H9 (cell line): Measurements from ENCODE around the gene PLCB1. TPM values are rescaled to one million over a fixed set of nuclear protein-coding genes. Genes with fewer than 3 reads are reported as not detected.

Experiments
- DNase-seq: peaks from one replicate; pipeline ENCODE4 v3.0.0-alpha.2; 2017
- H2AFZ ChIP-seq: one replicate; pipeline ENCODE4 v1.6.1; 2013; ENCODE audit warnings: mild to moderate bottlenecking, low read length, control low read depth, moderate library complexity
- H2AK5ac ChIP-seq: 2 replicates; pipeline ENCODE4 v1.6.1; 2013; ENCODE audit warnings: low read length, control low read depth, mixed read lengths; ENCODE audit not compliant: insufficient read length
- H2BK120ac ChIP-seq: one replicate; pipeline ENCODE4 v1.6.1; 2013; ENCODE audit warnings: low read depth, mild to moderate bottlenecking, low read length, control low read depth, inconsistent platforms; ENCODE audit not compliant: poor library complexity, severe bottlenecking
- H2BK12ac ChIP-seq: 2 replicates; pipeline ENCODE4 v1.6.1; 2013; ENCODE audit warnings: low read length, control low read depth, mixed read lengths, low read depth; ENCODE audit not compliant: insufficient read length
- H2BK15ac ChIP-seq: 2 replicates; pipeline ENCODE4 v1.6.1; 2013; ENCODE audit warnings: low read depth, low read length, control low read depth
- H2BK20ac ChIP-seq: one replicate; pipeline ENCODE4 v1.6.1; 2013; ENCODE audit warnings: low read depth, mild to moderate bottlenecking, low read length, control low read depth, inconsistent platforms; ENCODE audit not compliant: poor library complexity, severe bottlenecking
- H2BK5ac ChIP-seq: 2 replicates; pipeline ENCODE4 v1.6.1; 2013; ENCODE audit warnings: low read length, control low read depth, mixed read lengths; ENCODE audit not compliant: insufficient read length
- H3K14ac ChIP-seq: 2 replicates; pipeline ENCODE4 v1.6.1; 2013; ENCODE audit warnings: low read length, control low read depth; ENCODE audit not compliant: insufficient read depth
- H3K18ac ChIP-seq: 2 replicates; pipeline ENCODE4 v1.6.1; 2013; ENCODE audit warnings: low read depth, mild to moderate bottlenecking, mixed read lengths, low read length, control low read depth; ENCODE audit not compliant: insufficient read length
- H3K23ac ChIP-seq: 2 replicates; pipeline ENCODE4 v1.6.1; 2013; ENCODE audit warnings: low read length, control low read depth, mixed read lengths, low read depth; ENCODE audit not compliant: insufficient read length
- H3K23me2 ChIP-seq: 2 replicates; pipeline ENCODE4 v1.6.1; 2013; ENCODE audit warnings: low read depth, mild to moderate bottlenecking, mixed read lengths, low read length, control low read depth; ENCODE audit not compliant: insufficient read length, poor library complexity, severe bottlenecking
- H3K27ac ChIP-seq: 2 replicates; pipeline ENCODE4 v1.5.1; 2013; ENCODE audit warnings: low read length, control low read depth, mixed read lengths, low read depth; ENCODE audit not compliant: insufficient read length
- H3K27me3 ChIP-seq: 2 replicates; pipeline ENCODE4 v1.6.1; 2013; ENCODE audit warnings: low read length, control low read depth, inconsistent platforms; ENCODE audit not compliant: insufficient read depth
- H3K4ac ChIP-seq: 2 replicates; pipeline ENCODE4 v1.6.1; 2013; ENCODE audit warnings: low read depth, mild to moderate bottlenecking, control low read depth, inconsistent platforms, low read length, moderate library complexity
- H3K4me1 ChIP-seq: 2 replicates; pipeline ENCODE4 v1.6.1; 2013; ENCODE audit warnings: low read length, control low read depth, inconsistent platforms; ENCODE audit not compliant: insufficient read depth
- H3K4me2 ChIP-seq: 2 replicates; pipeline ENCODE4 v1.6.1; 2013; ENCODE audit warnings: low read length, control low read depth, mixed read lengths; ENCODE audit not compliant: insufficient read length, insufficient read depth
- H3K56ac ChIP-seq: 2 replicates; pipeline ENCODE4 v1.6.1; 2013; ENCODE audit warnings: low read depth, mild to moderate bottlenecking, mixed read lengths, low read length, control low read depth; ENCODE audit not compliant: insufficient read length
- H3K79me1 ChIP-seq: 2 replicates; pipeline ENCODE4 v1.6.1; 2013; ENCODE audit warnings: low read depth, mild to moderate bottlenecking, moderate library complexity, low read length, control low read depth, inconsistent platforms; ENCODE audit not compliant: insufficient read depth, poor library complexity, severe bottlenecking
- H3K79me2 ChIP-seq: 2 replicates; pipeline ENCODE4 v1.6.1; 2013; ENCODE audit warnings: low read length, control low read depth, inconsistent platforms; ENCODE audit not compliant: insufficient read depth
- H3K9ac ChIP-seq: 2 replicates; pipeline ENCODE4 v1.6.1; 2013; ENCODE audit warnings: low read length, control low read depth, mixed read lengths; ENCODE audit not compliant: insufficient read length; ENCODE audit errors: extremely low read depth
- H3K9me3 ChIP-seq: one replicate; pipeline ENCODE4 v1.6.1; 2013; ENCODE audit warnings: low read depth, low read length, inconsistent platforms; ENCODE audit not compliant: control insufficient read depth
- H3T11ph ChIP-seq: one replicate; pipeline ENCODE4 v1.6.1; 2013; ENCODE audit warnings: mild to moderate bottlenecking, low read length, control low read depth, inconsistent platforms
- H4K20me1 ChIP-seq: one replicate; pipeline ENCODE4 v1.6.1; 2013; ENCODE audit not compliant: control insufficient read depth, insufficient read length, insufficient read depth
- H4K5ac ChIP-seq: 2 replicates; pipeline ENCODE4 v1.6.1; 2013; ENCODE audit warnings: low read depth, mild to moderate bottlenecking, mixed read lengths, low read length, control low read depth; ENCODE audit not compliant: insufficient read length
- H4K8ac ChIP-seq: replicated peaks from 2 replicates; pipeline ENCODE4 v1.6.1; 2013; ENCODE audit warnings: low read length, control low read depth, mixed read lengths, low read depth; ENCODE audit not compliant: insufficient read length
- H4K91ac ChIP-seq: 2 replicates; pipeline ENCODE4 v1.6.1; 2013; ENCODE audit warnings: low read depth, mild to moderate bottlenecking, moderate library complexity, mixed read lengths, low read length, control low read depth; ENCODE audit not compliant: insufficient read length
- H3K27ac Mint-ChIP-seq, 3 experiments: 2 replicates in 2 of 3; 3 replicates in 1 of 3; pipeline ENCODE4 v1.8.0; 2020 to 2021; ENCODE audit warnings: mixed read lengths in 3 of 3, mild to moderate bottlenecking in 1 of 3, moderate library complexity in 1 of 3
- H3K27me3 Mint-ChIP-seq: 2 replicates; pipeline ENCODE4 v1.8.0; 2021; ENCODE audit warnings: low read depth, mild to moderate bottlenecking, moderate library complexity, mixed read lengths
- H3K36me3 Mint-ChIP-seq, 3 experiments: 2 replicates in 2 of 3; 3 replicates in 1 of 3; pipeline ENCODE4 v1.8.0; 2020 to 2021; ENCODE audit warnings: low read depth in 3 of 3, mixed read lengths in 3 of 3; ENCODE audit not compliant: insufficient read depth in 1 of 3
- H3K4me1 Mint-ChIP-seq, 2 experiments: 2 replicates each; pipeline ENCODE4 v1.8.0; 2020; ENCODE audit warnings: mixed read lengths in 2 of 2
- H3K4me3 Mint-ChIP-seq, 2 experiments: 2 replicates in 1 of 2; 3 replicates in 1 of 2; pipeline ENCODE4 v1.8.0; 2020 to 2021; ENCODE audit warnings: mild to moderate bottlenecking in 2 of 2, mixed read lengths in 2 of 2, moderate library complexity in 1 of 2
- H3K9me3 Mint-ChIP-seq, 2 experiments: 2 replicates in 1 of 2; 3 replicates in 1 of 2; pipeline ENCODE4 v1.8.0; 2020; ENCODE audit warnings: mild to moderate bottlenecking in 2 of 2, mixed read lengths in 2 of 2, moderate library complexity in 1 of 2
- CTCF ChIP-seq: fragments of 200-600 bp; sonication (generic); conservative IDR thresholded peaks from 3 replicates; pipeline ENCODE4 v1.8.0; 2021; ENCODE audit warnings: antibody characterized with exemption, mild to moderate bottlenecking
- WGBS: extraction: QIAGEN DNeasy Blood & Tissue Kit; methylation state at CpG from one replicate; pipeline ENCODE4 v1.1.7; 2013; ENCODE audit warnings: missing lambda C conversion rate, low lambda C conversion rate, mixed read lengths; ENCODE audit not compliant: insufficient read length; ENCODE audit errors: extremely low coverage; 5-methylcytosine and 5-hydroxymethylcytosine counted together
- total RNA-seq: library from RNA; stranded (reverse); gene quantifications from 2 replicates; pipeline ENCODE4 v1.2.1, GENCODE V29; 2021

Gene PLCB1
- total RNA-seq, 1 experiment from 2014 or later: 11.5 TPM

GRCh38 chr20:8783734-8784133, 651.7 kb downstream of the PLCB1 start:
- no peak overlapping the region for H3K27ac ChIP-seq
- no peaks in the 10 kb centered on the region for H3K9me3 ChIP-seq
- no peak overlapping the region for H2BK12ac ChIP-seq
- H3K56ac ChIP-seq: no peak overlapping the region
- DNase-seq: no peak
- H3K79me1 ChIP-seq: no peaks in the 10 kb centered on the region
- H3T11ph ChIP-seq: no peak overlapping the region
- no peak overlapping the region for H4K91ac ChIP-seq
- H4K5ac ChIP-seq: no peak overlapping the region
- H3K18ac ChIP-seq: no peak overlapping the region
- H2BK20ac ChIP-seq: no peak overlapping the region
- no peak overlapping the region for H3K9ac ChIP-seq
- H3K4me2 ChIP-seq: no peak overlapping the region
- no peak overlapping the region for H4K8ac ChIP-seq
- H3K4me3 Mint-ChIP-seq: no peak overlapping the region
- no peak overlapping the region for H3K4ac ChIP-seq
- H2AFZ ChIP-seq: no peak overlapping the region
- H3K23ac ChIP-seq: no peak overlapping the region
- H2BK120ac ChIP-seq: no peak overlapping the region
- no peaks in the 10 kb centered on the region for H3K23me2 ChIP-seq
- no peaks in the 10 kb centered on the region for H3K27me3 ChIP-seq
- H2BK5ac ChIP-seq: no peak overlapping the region
- no peaks in the 10 kb centered on the region; the same call in 1 of the 2 replicates for H3K4me1 ChIP-seq
- no peak overlapping the region for H2AK5ac ChIP-seq
- H3K79me2 ChIP-seq: no peaks in the 10 kb centered on the region
- TF ChIP-seq CTCF: no peak
- H2BK15ac ChIP-seq: no peak overlapping the region
- no peaks in the 10 kb centered on the region for H4K20me1 ChIP-seq
- H3K36me3 Mint-ChIP-seq: peaks cover 0 to 7% (median 4%) of the 10 kb centered on the region in 3 experiments; a peak in 4 of 7 replicates
- no CpG with 5 or more reads among the region's 1 CpG for WGBS
- peaks cover 0 to 3% of the 10 kb centered on the region in 2 experiments; a peak in 1 of 5 replicates for H3K9me3 Mint-ChIP-seq
- peaks cover 22 to 28% of the 10 kb centered on the region in 2 experiments for H3K4me1 Mint-ChIP-seq
- no peaks in the 10 kb centered on the region for H3K27me3 Mint-ChIP-seq
- no peak overlapping the region for H3K14ac ChIP-seq
- no peak overlapping the region; a peak in 1 of 7 replicates for H3K27ac Mint-ChIP-seq
